ENCODE results near the gene CSTF2.
A peak's percentile ranks its signal among the peaks of the same experiment; 100 is the strongest.

CSTF2 gene

DNA sequence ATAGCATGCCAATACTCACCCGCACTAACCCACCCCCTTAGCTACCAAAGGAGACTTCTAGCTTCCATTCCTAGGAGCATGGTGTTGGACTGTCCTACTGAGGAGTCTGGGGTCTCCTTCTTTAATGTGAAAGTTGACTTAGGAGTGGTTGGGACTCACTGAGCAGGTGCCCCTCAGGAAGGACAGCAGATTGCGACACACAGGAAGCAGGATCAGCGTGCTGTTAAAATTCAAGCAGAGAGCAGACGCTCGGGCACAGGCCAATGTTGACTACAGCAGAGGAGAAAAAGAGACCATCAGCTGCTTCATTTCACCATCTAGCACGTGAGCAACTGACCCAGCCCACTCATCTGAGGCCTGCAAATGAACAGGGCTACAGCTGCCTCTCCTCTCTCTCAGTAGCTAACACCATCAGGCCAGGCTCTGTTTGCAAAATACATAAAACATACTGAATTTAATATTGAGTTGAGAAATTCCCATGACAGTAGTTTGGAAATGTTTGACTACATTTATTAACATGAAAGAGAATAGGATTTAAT lies 43.2 kb downstream of the CSTF2 start:
- Histone ChIP-seq H3K9me3 (replicated peaks in 1 of 2; ENCODE audit: control insufficient read depth in 2 of 2, insufficient read depth in 1 of 2, low read depth in 1 of 2, low read length in 2 of 2) (no peaks in the 10 kb centered on the region), H2BK15ac (ENCODE audit: low read length) (no peak overlapping the region), H4K8ac (ENCODE audit: low read depth, low read length) (no peak overlapping the region), H3K36me3 (replicated peaks in 1 of 2; ENCODE audit: control insufficient read depth in 2 of 2, insufficient read depth in 2 of 2, low read length in 2 of 2) (no peaks in the 10 kb centered on the region), H3K23ac (ENCODE audit: low read depth, low read length, poor library complexity) (no peak overlapping the region), H3K27ac (replicated peaks; ENCODE audit: low read length) (no peak overlapping the region), H2AK5ac (ENCODE audit: low read depth, low read length) (no peak overlapping the region), H3K4me2 (ENCODE audit: insufficient read depth, low read length, poor library complexity, severe bottlenecking) (no peak overlapping the region), H3K4me3 (ENCODE audit: low read length in 2 of 2) (no peak overlapping the region), H3K18ac (ENCODE audit: low read length) (no peak overlapping the region), H3K27me3 (ENCODE audit: control insufficient read depth in 3 of 3, insufficient read depth in 3 of 3, low read depth in 1 of 3, low read length in 3 of 3) (no peaks in the 10 kb centered on the region), H3K14ac (ENCODE audit: low read length) (no peak overlapping the region), H3K4me1 (ENCODE audit: control insufficient read depth in 2 of 2, insufficient read depth in 1 of 2, low read depth in 1 of 2, low read length in 2 of 2) (peaks cover 0 to 3% of the 10 kb centered on the region in 2 donors), H2BK12ac (ENCODE audit: low read length) (no peak overlapping the region), H3K9ac (ENCODE audit: low read depth, low read length, poor library complexity) (no peak overlapping the region), H3K4ac (ENCODE audit: low read length) (no peak overlapping the region), H2AFZ (ENCODE audit: low read length) (no peak overlapping the region), H2BK5ac (ENCODE audit: low read length) (no peak overlapping the region), H4K91ac (ENCODE audit: low read depth, low read length, poor library complexity) (no peak overlapping the region), H2BK120ac (ENCODE audit: low read depth, low read length) (no peak overlapping the region), H3K79me1 (ENCODE audit: low read depth, low read length) (no peaks in the 10 kb centered on the region)
- DNase-seq (ENCODE audit: low spot score): no peak
- no CpG with 5 or more reads among the region's 6 CpGs for WGBS, 2 donors (ENCODE audit: extremely low coverage in 2 of 2, insufficient read length in 2 of 2, insufficient replicate concordance in 1 of 2)

DNA sequence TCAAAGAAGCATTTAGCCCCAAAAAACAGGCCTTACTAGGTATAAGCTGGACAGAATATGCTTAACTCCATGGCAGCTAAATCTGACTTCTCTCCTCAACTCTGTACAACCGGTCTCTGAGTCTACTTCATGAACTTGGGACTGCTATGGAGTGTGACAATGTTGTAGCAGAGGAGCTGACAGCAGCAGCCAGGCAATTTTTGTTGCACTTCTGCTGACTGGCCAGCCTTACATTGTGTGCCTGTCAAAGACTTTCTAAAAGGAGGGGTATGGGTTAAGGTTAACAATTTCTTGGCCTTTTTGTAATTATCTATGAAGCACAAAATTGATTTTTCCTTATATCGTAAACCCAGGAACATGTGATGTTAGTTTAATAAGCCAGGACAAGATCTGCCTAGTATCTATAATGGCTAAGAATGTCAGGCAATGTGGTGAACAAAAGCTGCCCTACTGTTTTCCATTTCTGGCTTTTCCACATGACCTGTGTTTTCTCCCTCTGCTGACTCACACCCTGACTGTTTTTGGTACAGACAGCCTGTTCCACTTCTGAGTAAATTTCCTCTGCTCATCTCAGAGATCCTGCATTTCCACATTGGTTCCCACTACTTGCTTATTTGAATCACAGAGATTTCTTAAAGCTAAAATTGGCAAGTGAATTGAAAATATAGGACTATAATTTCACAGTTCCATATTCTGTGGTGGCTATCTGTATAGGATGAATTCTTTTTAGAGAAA lies 44.6 kb downstream of the CSTF2 start:
- H3K79me1 ChIP-seq (ENCODE audit: low read depth, low read length): no peaks in the 10 kb centered on the region
- no peak overlapping the region for H2BK120ac ChIP-seq (ENCODE audit: low read depth, low read length)
- no peak overlapping the region for H4K91ac ChIP-seq (ENCODE audit: low read depth, low read length, poor library complexity)
- H3K14ac ChIP-seq (ENCODE audit: low read length): no peak overlapping the region
- H3K4me1 ChIP-seq (ENCODE audit: control insufficient read depth in 2 of 2, insufficient read depth in 1 of 2, low read depth in 1 of 2, low read length in 2 of 2): peaks cover 0 to 3% of the 10 kb centered on the region in 2 donors
- no peak overlapping the region for H2BK15ac ChIP-seq (ENCODE audit: low read length)
- no peak overlapping the region for H2AK5ac ChIP-seq (ENCODE audit: low read depth, low read length)
- H3K27me3 ChIP-seq (ENCODE audit: control insufficient read depth in 3 of 3, insufficient read depth in 3 of 3, low read depth in 1 of 3, low read length in 3 of 3): no peaks in the 10 kb centered on the region
- H2BK5ac ChIP-seq (ENCODE audit: low read length): no peak overlapping the region
- peak overlapping the region; percentile 41 for H2AFZ ChIP-seq (ENCODE audit: low read length)
- WGBS, 2 donors (ENCODE audit: extremely low coverage in 2 of 2, insufficient read length in 2 of 2, insufficient replicate concordance in 1 of 2): no CpG with 5 or more reads among the region's 2 CpGs
- no peak overlapping the region for H3K18ac ChIP-seq (ENCODE audit: low read length)
- no peak overlapping the region for H3K9ac ChIP-seq (ENCODE audit: low read depth, low read length, poor library complexity)
- no peak for DNase-seq (ENCODE audit: low spot score)
- no peak overlapping the region for H2BK12ac ChIP-seq (ENCODE audit: low read length)
- H3K4me2 ChIP-seq (ENCODE audit: insufficient read depth, low read length, poor library complexity, severe bottlenecking): no peak overlapping the region
- H3K4ac ChIP-seq (ENCODE audit: low read length): no peak overlapping the region
- no peaks in the 10 kb centered on the region for H3K36me3 ChIP-seq (replicated peaks in 1 of 2; ENCODE audit: control insufficient read depth in 2 of 2, insufficient read depth in 2 of 2, low read length in 2 of 2)
- no peak overlapping the region for H3K4me3 ChIP-seq (ENCODE audit: low read length in 2 of 2)
- H3K9me3 ChIP-seq (replicated peaks in 1 of 2; ENCODE audit: control insufficient read depth in 2 of 2, insufficient read depth in 1 of 2, low read depth in 1 of 2, low read length in 2 of 2): no peaks in the 10 kb centered on the region
- H3K23ac ChIP-seq (ENCODE audit: low read depth, low read length, poor library complexity): no peak overlapping the region
- no peak overlapping the region for H4K8ac ChIP-seq (ENCODE audit: low read depth, low read length)
- H3K27ac ChIP-seq (replicated peaks; ENCODE audit: low read length): no peak overlapping the region

DNA sequence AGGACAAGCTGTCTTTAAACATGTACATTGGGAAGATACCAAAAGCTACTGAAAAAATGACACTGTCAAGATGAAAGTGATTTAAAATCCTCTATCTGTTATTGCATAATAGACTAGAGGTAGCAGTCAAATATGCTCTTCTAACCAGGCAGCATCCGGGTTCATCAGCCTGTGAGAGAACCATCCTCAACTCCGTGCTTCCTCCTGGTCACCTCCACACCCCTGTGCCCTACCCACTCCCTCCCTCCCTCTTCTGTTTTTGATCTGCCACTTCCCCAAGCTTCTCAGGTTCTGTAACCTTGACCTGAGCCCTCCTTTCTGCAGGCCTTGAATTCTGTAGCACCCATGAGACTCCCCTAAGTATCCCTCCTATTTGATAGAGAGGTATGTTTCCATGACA lies 48.1 kb downstream of the CSTF2 start:
- H2BK120ac ChIP-seq (ENCODE audit: low read depth, low read length): no peak overlapping the region
- no peak overlapping the region for H3K9ac ChIP-seq (ENCODE audit: low read depth, low read length, poor library complexity)
- H2AFZ ChIP-seq (ENCODE audit: low read length): no peak overlapping the region
- no peak overlapping the region for H2BK5ac ChIP-seq (ENCODE audit: low read length)
- H2AK5ac ChIP-seq (ENCODE audit: low read depth, low read length): no peak overlapping the region
- H3K23ac ChIP-seq (ENCODE audit: low read depth, low read length, poor library complexity): no peak overlapping the region
- H3K36me3 ChIP-seq (replicated peaks in 1 of 2; ENCODE audit: control insufficient read depth in 2 of 2, insufficient read depth in 2 of 2, low read length in 2 of 2): no peaks in the 10 kb centered on the region
- no peaks in the 10 kb centered on the region for H3K9me3 ChIP-seq (replicated peaks in 1 of 2; ENCODE audit: control insufficient read depth in 2 of 2, insufficient read depth in 1 of 2, low read depth in 1 of 2, low read length in 2 of 2)
- no peak overlapping the region for H3K4me2 ChIP-seq (ENCODE audit: insufficient read depth, low read length, poor library complexity, severe bottlenecking)
- H4K8ac ChIP-seq (ENCODE audit: low read depth, low read length): no peak overlapping the region
- H3K79me1 ChIP-seq (ENCODE audit: low read depth, low read length): no peaks in the 10 kb centered on the region
- DNase-seq (ENCODE audit: low spot score): no peak
- H3K27me3 ChIP-seq (ENCODE audit: control insufficient read depth in 3 of 3, insufficient read depth in 3 of 3, low read depth in 1 of 3, low read length in 3 of 3): peaks cover 0 to 12% (median 0%) of the 10 kb centered on the region in 3 experiments
- H2BK12ac ChIP-seq (ENCODE audit: low read length): no peak overlapping the region
- no peak overlapping the region for H3K14ac ChIP-seq (ENCODE audit: low read length)
- no peak overlapping the region for H3K4me3 ChIP-seq (ENCODE audit: low read length in 2 of 2)
- H3K4ac ChIP-seq (ENCODE audit: low read length): no peak overlapping the region
- no peak overlapping the region for H3K18ac ChIP-seq (ENCODE audit: low read length)
- no CpG with 5 or more reads among the region's 2 CpGs for WGBS, 2 donors (ENCODE audit: extremely low coverage in 2 of 2, insufficient read length in 2 of 2, insufficient replicate concordance in 1 of 2)
- no peak overlapping the region for H4K91ac ChIP-seq (ENCODE audit: low read depth, low read length, poor library complexity)
- peaks cover 0 to 3% of the 10 kb centered on the region in 2 donors for H3K4me1 ChIP-seq (ENCODE audit: control insufficient read depth in 2 of 2, insufficient read depth in 1 of 2, low read depth in 1 of 2, low read length in 2 of 2)
- H3K27ac ChIP-seq (replicated peaks; ENCODE audit: low read length): no peak overlapping the region
- no peak overlapping the region for H2BK15ac ChIP-seq (ENCODE audit: low read length)

DNA sequence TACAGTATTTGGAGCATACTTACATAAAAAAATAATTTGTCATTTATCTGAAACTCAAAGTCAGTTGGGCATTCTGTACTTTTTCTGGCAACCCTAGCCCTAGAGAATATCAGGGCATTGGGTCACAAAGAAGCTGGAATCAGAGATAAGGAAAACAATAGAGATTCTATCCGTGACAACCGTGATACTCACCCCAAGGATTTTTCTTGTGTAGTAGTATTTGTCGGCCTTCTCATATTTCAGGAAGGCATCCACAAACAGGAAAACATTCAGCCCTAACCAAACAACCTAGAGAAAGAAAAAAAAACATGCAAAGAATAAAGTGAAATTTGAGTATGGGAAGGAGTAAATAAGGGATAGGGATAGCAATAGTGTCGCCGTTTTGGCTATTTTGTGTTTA lies 50.3 kb downstream of the CSTF2 start:
- Histone ChIP-seq H2BK120ac (ENCODE audit: low read depth, low read length) (no peak overlapping the region), H3K4me2 (ENCODE audit: insufficient read depth, low read length, poor library complexity, severe bottlenecking) (no peak overlapping the region), H3K23ac (ENCODE audit: low read depth, low read length, poor library complexity) (no peak overlapping the region), H3K14ac (ENCODE audit: low read length) (no peak overlapping the region), H3K79me1 (ENCODE audit: low read depth, low read length) (no peaks in the 10 kb centered on the region), H3K27ac (replicated peaks; ENCODE audit: low read length) (no peak overlapping the region), H3K4ac (ENCODE audit: low read length) (no peak overlapping the region), H2BK5ac (ENCODE audit: low read length) (no peak overlapping the region), H2BK15ac (ENCODE audit: low read length) (no peak overlapping the region), H3K9ac (ENCODE audit: low read depth, low read length, poor library complexity) (no peak overlapping the region), H3K9me3 (replicated peaks in 1 of 2; ENCODE audit: control insufficient read depth in 2 of 2, insufficient read depth in 1 of 2, low read depth in 1 of 2, low read length in 2 of 2) (no peaks in the 10 kb centered on the region), H2AFZ (ENCODE audit: low read length) (no peak overlapping the region), H3K36me3 (replicated peaks in 1 of 2; ENCODE audit: control insufficient read depth in 2 of 2, insufficient read depth in 2 of 2, low read length in 2 of 2) (no peaks in the 10 kb centered on the region), H4K8ac (ENCODE audit: low read depth, low read length) (no peak overlapping the region), H3K4me3 (ENCODE audit: low read length in 2 of 2) (no peak overlapping the region), H2AK5ac (ENCODE audit: low read depth, low read length) (no peak overlapping the region), H3K18ac (ENCODE audit: low read length) (no peak overlapping the region), H4K91ac (ENCODE audit: low read depth, low read length, poor library complexity) (no peak overlapping the region), H3K4me1 (ENCODE audit: control insufficient read depth in 2 of 2, insufficient read depth in 1 of 2, low read depth in 1 of 2, low read length in 2 of 2) (no peaks in the 10 kb centered on the region), H2BK12ac (ENCODE audit: low read length) (no peak overlapping the region), H3K27me3 (ENCODE audit: control insufficient read depth in 3 of 3, insufficient read depth in 3 of 3, low read depth in 1 of 3, low read length in 3 of 3) (peaks cover 0 to 12% (median 0%) of the 10 kb centered on the region in 3 experiments)
- 100% methylated on average over 2 of the region's 5 CpGs; no CpG with 5 or more reads in 1 of the 2 donors for WGBS, 2 donors (ENCODE audit: extremely low coverage in 2 of 2, insufficient read length in 2 of 2, insufficient replicate concordance in 1 of 2)
- DNase-seq (ENCODE audit: low spot score): no peak
